GM11168 (cell line): Measurements from ENCODE around the gene NDUFAB1.
"Not testable (repeated sequence)": the region's sequence is repeated elsewhere in the genome, so short reads cannot be mapped to it uniquely, and the experiment has no call there.

Source experiments
- in situ Hi-C: fragments of 300-500 bp; cut with MboI; formaldehyde crosslinking; loops from one replicate; pipeline ENCODE4 v1.12.0; 2022; ENCODE audit warnings: low sequenced_read_pairs; ENCODE audit not compliant: unreplicated experiment

Gene NDUFAB1

GRCh38 chr16:23557779-23558702, 38.1 kb downstream of the NDUFAB1 start:
- in situ Hi-C loops: no loop called here

DNA sequence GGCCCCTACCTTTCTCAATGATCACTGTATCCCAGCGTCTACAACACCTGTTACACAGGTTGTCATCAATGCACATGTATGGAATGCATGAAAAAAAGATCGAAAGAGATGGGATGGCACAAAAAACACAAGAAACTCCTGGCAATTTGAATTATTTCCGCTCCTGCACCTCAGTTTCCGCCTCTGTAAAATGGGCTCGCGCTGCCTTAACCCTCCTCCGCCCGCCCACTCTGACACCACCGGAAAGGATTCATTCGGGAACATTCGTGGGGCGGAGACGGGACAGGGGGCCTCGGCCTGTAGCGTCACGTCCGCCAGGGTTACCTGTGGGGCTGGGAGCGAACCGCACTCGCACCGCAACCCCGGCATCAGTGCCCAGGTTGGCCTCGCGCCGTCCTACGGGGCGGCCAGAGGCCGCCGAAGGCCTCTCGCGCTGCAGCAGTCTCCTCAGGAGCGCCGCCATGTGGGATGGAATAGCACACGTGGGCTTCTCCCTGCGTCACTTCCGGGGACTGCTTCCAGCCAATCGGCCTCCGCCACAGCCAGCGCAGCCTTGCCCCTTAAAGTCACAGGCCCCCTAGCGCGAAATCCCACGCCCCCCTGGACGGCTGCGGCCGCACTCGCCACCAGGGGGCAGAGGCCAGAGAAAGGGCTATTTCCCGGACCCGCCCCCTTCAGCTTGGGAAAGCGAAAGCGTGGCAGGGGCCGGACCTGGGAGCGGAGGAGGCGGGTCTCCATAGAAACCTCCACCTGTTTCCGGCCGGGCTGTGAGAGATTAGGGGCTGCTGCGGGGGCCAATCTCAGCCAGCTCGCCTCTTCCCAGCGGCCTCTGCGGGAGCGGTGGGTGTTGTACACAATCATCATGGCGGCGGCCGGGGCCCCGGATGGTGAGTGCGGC, 39.0 kb downstream of the NDUFAB1 start, which contains the start of the genes EARS2 and UBFD1:
TSS of gene EARS2 (minus strand) at position 470 of the 898 bp plus-strand sequence. CDS start at position 463, 7 bp downstream.
TSS of gene UBFD1 (plus strand) at position 847 of the 898 bp plus-strand sequence. CDS start at position 863, 16 bp downstream.
- in situ Hi-C loops: no loop called here

GRCh38 chr16:23554536-23554935, 41.6 kb downstream of the NDUFAB1 start:
- in situ Hi-C loops: no loop called here

DNA sequence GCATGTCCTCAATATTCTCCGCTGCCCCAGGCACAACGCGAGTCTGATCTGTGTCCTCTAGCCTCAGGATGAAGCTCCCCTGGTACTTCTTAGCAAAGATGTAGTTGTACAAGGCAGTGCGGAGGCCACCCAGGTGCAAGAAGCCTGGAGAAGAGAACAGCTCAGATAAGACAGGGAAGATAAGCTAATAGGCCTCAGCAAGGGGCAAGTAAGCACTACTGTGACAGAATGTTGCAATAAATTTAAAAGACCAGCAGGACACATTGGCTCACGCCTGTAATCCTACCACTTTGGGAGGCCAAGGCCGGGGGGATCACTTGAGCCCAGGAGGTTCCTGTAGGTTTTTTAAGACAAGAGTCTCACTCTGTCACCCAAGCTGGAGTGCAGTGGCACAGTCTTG, 44.0 kb downstream of the NDUFAB1 start:
- in situ Hi-C loops: no loop called here

- in situ Hi-C loops: no loop called here
Measured at GRCh38 chr16:23549938-23550337, 46.2 kb downstream of the NDUFAB1 start.

DNA sequence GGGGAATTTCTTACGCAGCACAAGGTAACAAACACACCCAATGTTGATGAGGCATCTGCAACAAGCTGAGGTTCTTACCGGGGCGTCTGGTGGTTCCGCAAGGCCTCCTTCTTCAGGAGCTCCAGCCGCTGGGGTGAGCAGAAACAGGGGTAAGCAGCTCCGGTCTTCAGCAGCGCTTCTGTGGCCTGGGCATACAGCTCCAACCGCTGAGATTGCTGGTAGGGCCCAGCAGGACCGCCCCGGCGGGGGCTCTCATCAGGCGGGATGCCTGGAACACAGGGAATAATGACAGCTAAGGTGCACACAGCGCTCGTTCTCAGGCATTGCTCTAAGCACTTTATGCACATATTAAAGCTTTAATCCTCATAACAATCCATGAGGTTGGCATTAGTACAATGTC, 51.7 kb downstream of the NDUFAB1 start:
- in situ Hi-C loops: no loop called here

GRCh38 chr16:23540817-23541178, 55.3 kb downstream of the NDUFAB1 start:
- in situ Hi-C loops: not testable (repeated sequence)

GRCh38 chr16:23539984-23540816, 55.9 kb downstream of the NDUFAB1 start:
- in situ Hi-C loops: no loop called here

DNA sequence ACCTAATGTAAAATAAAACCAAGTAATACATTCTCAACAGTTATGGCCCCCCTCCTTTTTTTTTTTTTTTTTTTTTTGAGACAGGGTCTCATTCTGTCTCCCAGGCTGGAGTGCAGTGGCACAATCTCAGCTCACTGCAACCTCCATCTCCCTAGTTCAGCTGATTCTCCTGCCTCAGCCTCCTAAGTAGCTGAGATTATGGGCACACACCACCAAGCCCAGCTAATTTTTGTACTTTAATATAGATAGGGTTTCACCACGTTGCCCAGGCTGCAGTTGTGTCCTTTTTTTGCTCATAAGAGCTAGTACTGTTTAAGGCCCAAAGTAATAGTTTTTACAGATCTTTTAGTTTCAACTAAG, 57.2 kb downstream of the NDUFAB1 start:
- in situ Hi-C loops: no loop called here

DNA sequence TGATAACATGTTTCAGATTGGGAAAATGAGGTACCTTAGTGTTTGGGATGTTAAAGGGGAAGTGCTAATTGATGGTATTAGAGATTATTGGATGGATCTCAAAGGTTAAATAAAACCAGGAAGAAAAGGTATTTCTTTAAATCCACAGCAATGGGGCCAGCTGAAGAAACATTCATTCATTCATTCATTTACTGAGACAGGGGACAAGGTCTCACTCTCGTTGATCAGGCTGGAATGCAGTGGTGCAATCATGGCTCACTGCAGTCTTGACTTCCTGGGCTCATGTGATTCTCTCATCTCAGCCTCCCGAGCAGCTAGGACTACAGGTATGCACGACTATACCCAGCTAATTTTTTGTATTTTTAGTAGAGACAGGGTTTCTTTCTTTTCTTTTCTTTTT, 58.7 kb downstream of the NDUFAB1 start:
- in situ Hi-C loops: no loop called here

- in situ Hi-C loops: no loop called here
Measured at GRCh38 chr16:23535901-23536300, 60.2 kb downstream of the NDUFAB1 start.

DNA sequence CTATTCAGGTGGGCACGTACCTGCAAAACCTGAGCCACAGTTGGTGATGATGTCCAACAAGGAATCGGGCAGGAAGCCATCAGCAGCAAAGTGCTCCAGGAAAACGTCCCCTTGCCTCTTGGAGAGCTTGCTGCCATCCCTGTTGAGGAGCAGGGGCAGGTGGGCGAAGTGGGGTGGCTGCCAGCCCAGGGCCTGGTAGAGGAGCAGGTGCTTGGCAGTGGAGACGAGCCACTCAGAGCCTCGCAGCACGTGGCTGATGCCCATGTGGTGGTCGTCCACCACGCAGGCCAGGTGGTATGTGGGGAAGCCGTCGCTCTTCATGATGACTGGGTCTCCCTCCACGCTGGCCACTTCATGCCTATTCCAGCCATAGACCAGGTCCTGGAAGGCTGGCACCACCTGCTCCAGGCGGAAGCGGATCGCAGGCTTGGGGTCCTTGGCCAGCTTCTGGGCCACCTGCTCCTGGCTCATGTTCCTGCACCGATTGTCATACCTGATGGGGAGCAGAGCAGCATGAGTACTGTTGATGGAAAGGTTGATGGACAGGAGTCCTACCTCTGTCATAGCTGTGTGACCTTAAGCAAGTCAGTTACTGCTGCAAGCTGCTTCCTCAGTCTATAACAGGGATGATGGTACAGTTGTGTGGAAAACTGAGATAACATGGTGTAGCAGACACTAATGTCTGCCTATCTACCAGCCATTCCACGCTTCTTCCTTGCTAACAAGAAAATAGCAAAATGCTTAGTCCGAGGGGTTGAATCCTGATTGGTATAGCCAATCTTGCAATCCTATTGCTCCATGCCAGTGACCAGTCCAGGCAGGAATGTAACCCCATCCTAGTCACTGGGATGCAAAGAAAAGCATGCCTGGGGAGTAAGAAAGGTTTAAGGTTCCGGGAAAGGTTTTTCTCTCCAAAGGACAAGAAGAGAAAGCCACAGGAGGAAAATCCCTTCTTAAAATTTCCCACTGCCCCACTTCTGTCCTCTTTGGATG, 61.0 kb downstream of the NDUFAB1 start:
- in situ Hi-C loops: no loop called here

- in situ Hi-C loops: no loop called here
Measured at GRCh38 chr16:23532448-23532847, 63.7 kb downstream of the NDUFAB1 start.
